Measurements from ENCODE around the gene SIK2.
"Not testable (repeated sequence)": the region's sequence is repeated elsewhere in the genome, so short reads cannot be mapped to it uniquely, and the experiment has no call there.

DNA sequence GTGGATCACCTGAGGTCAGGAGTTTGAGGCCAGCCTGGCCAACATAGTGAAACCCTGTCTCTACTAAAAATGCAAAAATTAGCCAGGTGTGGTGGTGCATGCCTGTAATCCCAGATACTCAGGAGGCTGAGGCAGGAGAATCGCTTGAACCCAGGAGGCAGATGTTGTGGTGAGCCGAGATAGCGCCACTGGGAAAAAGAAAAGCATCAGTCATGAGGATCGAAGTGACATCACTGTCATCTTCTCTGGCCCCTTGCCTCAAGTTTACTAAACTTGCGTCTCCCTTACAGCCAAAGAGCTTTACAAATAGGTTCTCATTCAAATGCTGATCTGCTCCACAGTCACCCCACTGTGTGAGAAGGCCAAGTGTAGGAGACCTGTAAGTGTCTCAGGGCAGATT is 169.0 kb downstream of the SIK2 start:
- not testable (repeated sequence) for TF ChIP-seq ZFP30 (CRISPR knock-in tag; IDR thresholded peaks at IDR 0.05); ESRRG (CRISPR knock-in tag; IDR thresholded peaks at IDR 0.05); ARNTL (CRISPR knock-in tag; IDR thresholded peaks at IDR 0.05; ENCODE audit: borderline replicate concordance, low read depth); GLIS3 (CRISPR knock-in tag; IDR thresholded peaks at IDR 0.05); CSDC2 (CRISPR knock-in tag; IDR thresholded peaks at IDR 0.05)
